Measurements from ENCODE around the gene COPG2. TPM values are rescaled to one million over a fixed set of nuclear protein-coding genes. Genes with fewer than 3 reads are reported as not detected.

Gene COPG2
- total RNA-seq, 1 donor from 2014 or later, result 27.8 TPM

GRCh38 chr7:130566168-130566897, 102.2 kb downstream of the COPG2 start:
- DNase-seq (ENCODE audit: low read depth), result no peak
- TF ChIP-seq CTCF (conservative IDR thresholded peaks at IDR 0.05; ENCODE audit: low read depth, low read length), result no peak

DNA sequence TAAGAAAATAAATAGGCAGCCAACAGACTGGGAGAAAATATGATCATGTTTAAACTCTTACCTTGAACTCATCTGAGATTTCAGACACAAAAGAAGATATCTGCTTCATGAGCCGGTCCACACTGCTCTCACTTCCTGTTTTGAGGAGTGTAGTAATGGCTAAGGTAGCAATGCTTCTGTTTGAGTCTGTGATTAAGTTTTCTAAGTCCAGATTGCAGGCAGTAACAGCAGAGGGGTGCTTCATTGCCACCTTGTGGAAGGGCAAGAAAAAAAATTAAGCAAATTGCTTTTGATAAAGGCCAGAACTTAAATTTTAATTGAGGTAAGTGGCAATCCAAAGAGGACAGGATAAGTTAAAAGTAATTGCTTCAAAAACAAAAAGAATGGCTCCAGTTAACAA, 107.6 kb downstream of the COPG2 start:
- H3K4me3 ChIP-seq (ENCODE audit: low read depth, low read length), result no peak overlapping the region
- peak; percentile 73 for TF ChIP-seq CTCF (conservative IDR thresholded peaks at IDR 0.05; ENCODE audit: low read depth, low read length)
- DNase-seq (ENCODE audit: low read depth), result peak; percentile 16

More at GRCh38 chr7:130566168-130566897, 102.2 kb downstream of the COPG2 start:
- H3K4me3 ChIP-seq (ENCODE audit: low read depth, low read length), result no peak overlapping the region

- no peak for DNase-seq (ENCODE audit: low read depth)
- no peak for TF ChIP-seq CTCF (conservative IDR thresholded peaks at IDR 0.05; ENCODE audit: low read depth, low read length)
- H3K4me3 ChIP-seq (ENCODE audit: low read depth, low read length), result no peak overlapping the region
Observed at GRCh38 chr7:130559184-130559583, 109.4 kb downstream of the COPG2 start.

DNA sequence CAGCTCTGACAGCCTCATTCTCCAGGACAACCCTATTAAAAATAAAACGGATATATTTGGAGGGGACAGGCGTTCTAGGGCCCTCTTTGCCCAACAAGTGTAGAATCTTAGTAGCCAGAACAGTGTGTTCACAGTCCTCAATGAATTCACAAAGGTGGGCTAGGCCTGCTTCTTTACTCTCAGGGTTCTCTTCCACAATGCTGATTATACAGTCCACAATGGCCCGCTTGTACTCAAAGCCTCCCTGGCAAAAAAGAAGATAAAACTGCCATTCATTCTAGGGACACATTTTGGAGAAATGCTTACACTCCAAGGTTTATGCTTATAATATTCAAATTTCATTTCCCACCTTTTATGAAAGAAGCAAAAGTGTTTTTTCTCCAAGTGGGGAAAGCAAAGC, 114.1 kb downstream of the COPG2 start:
- TF ChIP-seq CTCF (conservative IDR thresholded peaks at IDR 0.05; ENCODE audit: low read depth, low read length), result no peak
- no peak for DNase-seq (ENCODE audit: low read depth)
- no peak overlapping the region for H3K4me3 ChIP-seq (ENCODE audit: low read depth, low read length)

- no peak for DNase-seq (ENCODE audit: low read depth)
- TF ChIP-seq CTCF (conservative IDR thresholded peaks at IDR 0.05; ENCODE audit: low read depth, low read length), result no peak
- H3K4me3 ChIP-seq (ENCODE audit: low read depth, low read length), result no peak overlapping the region
Observed at GRCh38 chr7:130553398-130554029, 115.0 kb downstream of the COPG2 start.

DNA sequence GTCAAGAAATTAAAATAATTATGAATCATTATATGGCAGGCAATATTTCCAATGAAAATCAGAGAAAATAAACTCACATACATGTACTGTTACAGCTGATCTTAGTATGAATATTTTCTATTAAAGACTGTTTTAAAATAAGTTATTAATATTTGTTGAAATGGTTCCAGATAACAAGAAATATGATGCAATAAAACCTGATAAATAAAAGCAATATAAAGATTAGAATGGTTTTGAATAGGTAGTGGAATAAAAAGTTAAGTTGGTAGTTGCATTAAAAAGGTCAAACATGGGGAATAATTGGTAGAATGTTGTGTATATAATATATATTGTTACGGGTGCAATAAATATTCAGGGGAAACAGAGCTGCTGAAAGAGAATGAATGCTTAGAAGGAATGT, 124.2 kb downstream of the COPG2 start:
- no peak for TF ChIP-seq CTCF (conservative IDR thresholded peaks at IDR 0.05; ENCODE audit: low read depth, low read length)
- DNase-seq (ENCODE audit: low read depth), result no peak
- no peak overlapping the region for H3K4me3 ChIP-seq (ENCODE audit: low read depth, low read length)

Data from epithelial cell of proximal tubule (primary cell).